Kidney epithelial cell (primary cell): ENCODE measurements around the gene EYA4. TPM values are rescaled to one million over a fixed set of nuclear protein-coding genes. Genes with fewer than 3 reads are reported as not detected.

ENCODE experiments used
- DNase-seq: peaks from one replicate; pipeline ENCODE4 v3.0.0-alpha.2; 2010; ENCODE audit warnings: low read depth
- H3K27me3 ChIP-seq: 2 replicates; pipeline ENCODE4 v1.6.0; 2011; ENCODE audit warnings: low read length; ENCODE audit not compliant: control insufficient read depth, insufficient read depth
- H3K36me3 ChIP-seq: 2 replicates; pipeline ENCODE4 v1.5.1; 2011; ENCODE audit warnings: low read length; ENCODE audit not compliant: control insufficient read depth, insufficient read depth
- H3K4me3 ChIP-seq: 2 replicates; pipeline ENCODE4 v1.5.1; 2011; ENCODE audit warnings: low read depth, mild to moderate bottlenecking, control low read depth, low read length
- CTCF ChIP-seq: IDR thresholded peaks from 2 replicates; pipeline ENCODE4 v1.5.1; 2011; ENCODE audit warnings: mild to moderate bottlenecking, moderate library complexity, low read length, control low read depth, inconsistent platforms; ENCODE audit not compliant: insufficient read depth, poor library complexity, severe bottlenecking
- total RNA-seq: library from RNA; depleted of rRNA; stranded (reverse); fragments of >200 nt; gene quantifications from 2 replicates; pipeline ENCODE4 v1.2.3, GENCODE V29; 2015

Gene EYA4
- total RNA-seq, 1 donor from 2014 or later, result 0.58 TPM

GRCh38 chr6:133502441-133503335 lies 261.5 kb downstream of the EYA4 start:
- peak; percentile 59 for DNase-seq
- no peaks in the 10 kb centered on the region for H3K27me3 ChIP-seq
- no peaks in the 10 kb centered on the region for H3K36me3 ChIP-seq
- TF ChIP-seq CTCF, result no peak
- no peak overlapping the region for H3K4me3 ChIP-seq

DNA sequence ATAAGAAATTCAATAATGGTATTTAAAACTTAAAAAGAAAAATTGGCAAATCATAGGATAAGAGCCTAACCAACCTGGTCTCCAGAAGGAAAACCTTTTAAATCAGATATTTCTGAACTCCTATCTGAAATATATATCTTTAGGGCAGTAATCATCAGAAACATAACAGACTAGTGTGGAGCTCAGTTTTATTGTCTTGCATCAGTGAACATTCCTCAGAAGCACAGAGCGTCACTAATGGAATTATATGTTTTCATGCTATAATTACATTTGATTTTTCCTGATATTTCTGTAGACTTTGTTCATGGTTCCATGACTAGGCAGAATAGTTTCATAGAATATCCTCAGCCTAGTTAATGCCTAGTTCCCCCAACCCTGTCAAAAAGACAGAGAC lies 262.2 kb downstream of the EYA4 start:
- H3K36me3 ChIP-seq, result no peaks in the 10 kb centered on the region
- peak; percentile 5 for DNase-seq
- H3K27me3 ChIP-seq, result no peaks in the 10 kb centered on the region
- no peak for TF ChIP-seq CTCF
- H3K4me3 ChIP-seq, result no peak overlapping the region

GRCh38 chr6:133504158-133504557 lies 263.0 kb downstream of the EYA4 start:
- no peaks in the 10 kb centered on the region for H3K27me3 ChIP-seq
- H3K4me3 ChIP-seq, result no peak overlapping the region
- TF ChIP-seq CTCF, result no peak
- no peak for DNase-seq
- H3K36me3 ChIP-seq, result no peaks in the 10 kb centered on the region

DNA sequence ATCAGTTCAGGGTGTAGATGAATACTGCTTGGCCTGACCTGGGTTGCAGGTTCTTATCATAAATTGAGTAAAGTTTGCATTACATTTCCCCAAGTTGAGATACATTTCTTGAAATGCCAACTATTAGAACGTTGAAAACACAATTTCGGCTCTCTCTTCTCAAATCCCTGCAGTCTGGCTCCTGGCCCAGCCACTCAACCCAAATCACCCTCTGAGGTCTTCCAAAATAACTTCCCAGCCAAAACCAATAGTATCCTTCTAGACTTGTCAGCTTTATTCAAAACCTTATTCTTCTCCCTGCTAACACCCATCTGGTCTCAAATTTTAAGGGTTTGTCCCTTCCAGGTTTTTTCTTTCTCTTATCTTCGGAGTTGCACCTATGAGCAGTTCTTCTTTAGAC lies 263.6 kb downstream of the EYA4 start:
- Histone ChIP-seq H3K27me3 (no peaks in the 10 kb centered on the region), H3K36me3 (no peaks in the 10 kb centered on the region), H3K4me3 (no peak overlapping the region)
- no peak for DNase-seq
- no peak for TF ChIP-seq CTCF

DNA sequence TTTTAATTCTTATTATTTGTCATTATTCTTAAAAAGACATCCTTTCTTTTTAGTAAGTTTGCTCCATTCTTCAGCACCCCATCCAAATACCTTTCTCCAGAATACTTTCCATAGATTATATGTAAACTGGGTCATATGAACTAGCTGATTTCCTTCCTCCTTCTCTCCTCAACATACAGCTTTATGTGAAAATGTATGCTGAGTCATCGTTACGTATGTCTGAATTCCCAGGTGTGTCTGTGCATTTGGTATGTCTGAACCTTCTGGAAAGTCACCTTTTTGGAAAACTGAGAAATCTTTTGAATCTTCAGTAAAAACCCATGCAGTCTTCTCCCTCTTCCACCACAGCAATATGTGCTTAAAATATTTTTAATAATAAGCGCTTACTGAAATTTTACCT lies 264.5 kb downstream of the EYA4 start:
- no peak for TF ChIP-seq CTCF
- no peak for DNase-seq
- no peak overlapping the region for H3K4me3 ChIP-seq
- H3K27me3 ChIP-seq, result no peaks in the 10 kb centered on the region
- H3K36me3 ChIP-seq, result no peaks in the 10 kb centered on the region
